GM21528 (cell line): Measurements from ENCODE around the gene RHOT2.

Experiments used
- ATAC-seq: cut with Tn5 transposase; IDR thresholded peaks from one replicate; pipeline ENCODE4 v1.9.1; 2021; ENCODE audit warnings: mild to moderate bottlenecking, moderate library complexity; ENCODE audit not compliant: unreplicated experiment, low FRiP score

Gene RHOT2

GRCh38 chr16:646679-647172 lies 21.2 kb upstream of the RHOT2 start:
- ATAC-seq = no peak

GRCh38 chr16:647173-647902 lies 20.6 kb upstream of the RHOT2 start:
- ATAC-seq = no peak

- no peak for ATAC-seq
These were observed 19.7 kb upstream of the RHOT2 start for GRCh38 chr16:648071-648780.

- ATAC-seq = peak; percentile 55
These were observed 18.9 kb upstream of the RHOT2 start, which contains the start of gene WDR90 for GRCh38 chr16:648781-649589. WDR90 (plus strand) TSS chr16:649365; CDS start chr16:649417, 52 bp downstream.

GRCh38 chr16:649631-650030 lies 18.3 kb upstream of the RHOT2 start:
- ATAC-seq = no peak

- ATAC-seq = no peak
These were observed 16.1 kb upstream of the RHOT2 start for GRCh38 chr16:651844-652243.

GRCh38 chr16:652454-653305 lies 15.3 kb upstream of the RHOT2 start:
- no peak for ATAC-seq

GRCh38 chr16:654034-654433 lies 13.9 kb upstream of the RHOT2 start:
- ATAC-seq = no peak

DNA sequence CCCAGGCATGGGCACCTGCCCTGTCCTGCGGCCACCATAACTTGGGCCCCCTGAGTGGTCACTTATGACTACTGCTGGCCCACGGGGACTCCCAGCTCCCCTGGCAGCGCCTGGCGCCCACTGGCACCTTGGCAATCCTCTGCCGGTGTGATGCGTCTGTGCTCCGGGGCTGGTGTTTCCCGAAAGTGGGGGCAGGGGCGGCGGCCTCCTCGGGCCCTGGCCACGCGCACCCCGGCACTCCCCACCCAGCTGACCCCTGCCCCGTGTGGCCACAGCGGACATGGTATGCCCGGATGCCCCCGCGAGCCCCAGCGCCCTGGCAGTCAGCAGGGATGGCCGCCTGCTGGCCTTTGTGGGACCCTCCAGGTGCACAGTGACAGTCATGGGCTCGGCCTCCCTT lies 10.4 kb upstream of the RHOT2 start:
- ATAC-seq = no peak

GRCh38 chr16:658679-659571 lies 9.0 kb upstream of the RHOT2 start:
- ATAC-seq = no peak

GRCh38 chr16:659618-660017 lies 8.3 kb upstream of the RHOT2 start:
- no peak for ATAC-seq

GRCh38 chr16:660132-660458 lies 7.8 kb upstream of the RHOT2 start:
- ATAC-seq = no peak

- ATAC-seq = no peak
These were observed 7.3 kb upstream of the RHOT2 start for GRCh38 chr16:660459-661183.

- ATAC-seq = no peak
These were observed 6.6 kb upstream of the RHOT2 start for GRCh38 chr16:661184-661821.

- ATAC-seq = no peak
These were observed 5.8 kb upstream of the RHOT2 start for GRCh38 chr16:662095-662494.

- ATAC-seq = no peak
These were observed 5.3 kb upstream of the RHOT2 start for GRCh38 chr16:662597-662996.

GRCh38 chr16:666572-666971 lies 1.4 kb upstream of the RHOT2 start:
- no peak for ATAC-seq

- ATAC-seq = no peak
These were observed 686 bp upstream of the RHOT2 start for GRCh38 chr16:667113-667779.
